NCI-H510A treated with DMSO at 0.1 percent for 48 hours (cell line): ENCODE data around the gene PLA2G4D.
"Not testable (repeated sequence)": the region's sequence is repeated elsewhere in the genome, so short reads cannot be mapped to it uniquely, and the experiment has no call there.

Experiments
- DNase-seq: peaks from one replicate; lab custom pipeline; 2025; lab: John Stamatoyannopoulos, UW

Gene PLA2G4D

DNA sequence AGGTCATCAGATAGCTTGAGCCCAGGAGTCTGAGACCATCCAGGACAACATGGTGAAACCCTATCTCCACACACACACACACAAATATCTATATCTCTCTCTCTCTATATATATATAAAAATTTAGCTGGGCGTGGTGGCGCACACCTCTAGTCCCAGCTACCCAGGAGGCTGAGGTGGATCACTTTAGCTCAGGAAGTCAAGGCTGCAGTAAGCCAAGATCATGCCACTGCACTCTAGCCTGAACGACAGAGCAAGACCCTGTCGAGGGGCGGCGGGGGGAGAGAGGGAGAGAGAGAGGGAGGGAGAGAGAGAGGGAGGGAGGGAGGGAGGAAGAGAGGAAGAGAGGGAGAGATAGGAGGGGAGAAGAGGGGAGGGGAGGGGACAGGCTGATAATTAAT is 34.1 kb upstream of the PLA2G4D start:
- no peak for DNase-seq

DNA sequence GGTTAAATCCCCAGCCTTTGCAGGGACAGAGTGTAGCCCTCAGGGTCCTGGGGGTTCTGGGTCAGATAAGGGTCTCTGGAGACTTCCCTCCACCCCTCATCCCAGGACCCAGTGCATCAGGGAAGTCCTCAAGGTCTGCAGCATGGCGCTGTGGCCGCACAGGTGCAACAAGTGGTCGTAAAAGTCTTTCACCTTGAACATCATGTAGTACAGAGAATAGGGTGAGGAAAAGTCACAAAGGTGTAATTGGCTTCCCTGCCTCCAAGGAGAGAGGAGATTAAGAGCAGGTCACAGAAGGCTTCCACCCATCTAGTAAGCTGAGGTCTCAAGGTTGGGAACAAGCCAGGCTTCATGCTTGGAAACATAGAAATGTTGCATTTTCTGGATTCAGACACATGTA is 29.2 kb upstream of the PLA2G4D start:
- DNase-seq: no peak

DNA sequence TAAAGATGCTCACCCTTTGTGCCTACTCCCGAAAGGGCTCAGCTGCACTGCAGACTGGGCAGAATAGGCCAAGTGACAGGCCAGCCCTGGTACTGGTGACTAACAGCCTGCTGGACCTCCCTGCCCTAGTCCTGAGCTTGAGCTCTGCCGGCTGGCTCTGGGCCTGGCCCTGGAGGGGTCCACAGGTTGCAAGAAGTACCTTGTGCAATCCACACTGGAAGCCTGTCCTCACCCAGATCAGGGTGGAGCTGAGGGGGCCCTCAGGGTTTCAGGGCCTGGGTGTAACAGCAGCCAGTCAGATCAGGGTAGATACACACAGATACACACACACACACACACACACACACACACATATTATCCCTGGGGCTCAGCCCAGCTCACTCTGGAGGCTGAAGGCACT is 27.3 kb upstream of the PLA2G4D start:
- DNase-seq: no peak

DNA sequence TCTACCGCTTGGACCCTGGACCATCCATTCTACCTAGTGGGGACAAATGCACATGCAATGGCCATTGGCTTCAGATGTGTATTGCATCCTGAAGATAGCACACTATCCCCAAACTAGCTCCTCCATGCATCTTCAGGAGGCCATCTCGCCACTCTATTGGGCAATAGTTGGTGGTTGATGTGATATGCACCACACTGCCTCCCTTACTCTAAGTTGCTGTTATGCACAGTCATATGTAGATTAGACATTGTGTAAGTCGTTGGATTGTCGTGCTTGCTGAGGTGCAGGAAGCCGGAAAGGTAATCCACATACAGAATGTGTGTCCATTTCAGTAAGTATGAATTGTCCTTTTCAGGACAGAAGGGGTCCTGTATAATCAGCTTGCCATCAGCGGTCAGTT is 26.7 kb upstream of the PLA2G4D start:
- no peak for DNase-seq

DNA sequence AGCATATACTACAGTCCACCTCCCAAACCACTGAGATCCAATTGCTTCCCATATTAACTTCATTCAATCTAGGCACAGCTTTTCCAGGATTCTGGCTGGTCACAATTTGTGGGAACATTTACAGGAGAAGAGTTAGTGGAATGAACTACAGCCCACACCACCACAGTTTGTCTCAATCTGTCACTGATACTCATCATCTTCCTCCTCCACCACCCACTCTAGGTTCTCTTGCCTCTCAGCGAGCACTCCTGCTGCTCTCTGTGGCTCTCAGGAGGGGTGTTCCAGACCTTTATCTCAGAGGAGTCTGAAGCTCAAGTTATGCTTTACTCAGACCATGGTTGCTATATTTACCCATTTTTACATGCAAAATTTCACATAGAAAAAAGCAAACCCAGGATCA is 25.9 kb upstream of the PLA2G4D start:
- DNase-seq: no peak

DNA sequence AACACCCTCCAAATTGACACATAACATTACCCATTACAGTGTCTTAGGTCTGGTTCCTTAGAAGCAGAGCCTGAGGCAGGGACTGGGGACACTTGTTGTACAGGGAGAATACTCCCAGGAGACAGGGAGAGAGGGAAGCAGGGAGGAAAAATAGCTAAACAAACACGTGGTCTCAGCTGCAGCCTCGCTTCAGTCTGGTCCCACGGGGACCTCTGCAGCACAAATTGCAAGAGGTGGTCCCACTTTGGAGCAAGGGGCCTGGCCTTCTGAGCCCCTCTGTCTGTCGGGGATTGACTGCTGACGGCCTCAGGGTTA is 25.0 kb upstream of the PLA2G4D start:
- no peak for DNase-seq

DNA sequence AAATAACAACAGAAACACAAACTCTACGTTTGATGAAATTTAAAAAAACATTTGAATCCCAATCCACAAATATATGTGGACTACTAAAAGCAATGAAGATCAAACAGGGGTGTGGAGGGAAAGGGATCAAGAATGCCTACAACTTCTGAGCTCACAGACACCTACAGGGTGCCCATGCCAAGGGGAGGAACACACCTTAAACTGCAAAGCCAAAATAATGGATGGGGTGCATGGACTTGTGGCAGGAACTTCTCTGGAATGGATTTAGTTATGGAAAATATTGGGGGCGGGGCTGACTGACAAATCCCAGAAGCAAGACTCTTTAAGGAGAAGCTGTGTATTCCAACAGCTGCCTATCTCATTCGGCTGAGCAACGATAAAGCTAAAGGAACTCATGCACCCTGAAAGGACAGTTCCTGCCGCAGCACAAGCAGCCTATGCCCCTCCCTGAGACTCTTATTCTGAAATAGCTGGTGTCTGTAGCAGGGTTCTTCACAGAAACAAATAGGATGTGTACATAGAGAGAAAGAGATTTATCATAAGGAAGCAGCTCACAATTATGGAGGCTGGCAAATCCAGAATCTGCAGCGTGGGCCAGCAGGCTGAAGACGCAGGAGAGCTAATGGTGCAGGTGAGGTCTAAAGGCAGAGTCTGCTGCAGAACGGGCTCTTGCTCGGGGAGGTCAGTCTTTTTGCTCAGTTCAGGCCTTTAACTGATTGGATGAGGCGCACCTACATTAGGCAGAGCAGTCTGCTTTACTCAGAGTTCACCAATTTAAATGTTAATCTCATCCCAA is 24.5 kb upstream of the PLA2G4D start:
- DNase-seq: peak; percentile 88

DNA sequence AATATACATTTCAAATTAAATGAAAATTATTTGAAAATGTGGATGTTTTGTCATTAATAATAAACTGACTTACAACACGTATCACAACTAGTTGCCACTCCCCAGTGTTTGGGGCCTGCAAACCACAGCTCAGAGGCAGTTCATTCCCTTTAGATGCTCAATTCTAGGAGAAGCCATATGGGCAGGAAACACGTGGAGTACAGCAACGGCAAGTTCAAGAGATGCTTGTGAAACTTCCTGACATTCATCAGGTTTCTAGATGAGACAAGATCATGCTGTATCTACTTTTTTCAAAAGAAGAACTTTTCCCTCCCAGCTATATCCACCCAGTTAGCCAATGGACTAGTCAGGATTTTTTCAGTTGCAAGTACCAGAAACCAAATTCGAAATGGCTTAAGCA is 17.6 kb upstream of the PLA2G4D start:
- no peak for DNase-seq

DNA sequence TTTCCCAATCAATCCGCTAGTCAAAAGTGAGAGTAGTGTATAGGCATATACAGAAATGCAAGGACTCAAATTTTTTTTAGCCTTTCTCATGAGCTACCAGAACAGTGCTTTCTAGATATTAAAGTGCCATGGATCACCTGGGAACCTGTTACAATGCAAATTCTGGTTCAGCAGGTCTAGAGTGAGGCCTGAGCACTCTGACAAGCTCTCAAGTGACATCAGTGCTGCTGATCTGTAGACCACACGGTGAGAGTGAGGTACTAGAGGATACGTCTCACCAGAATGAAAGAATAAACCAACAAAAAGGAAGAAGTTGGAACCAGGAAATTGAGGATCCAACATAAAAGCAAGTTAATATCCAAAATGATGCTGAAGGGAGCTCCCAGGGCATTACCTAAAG is 16.0 kb upstream of the PLA2G4D start:
- peak; percentile 59 for DNase-seq

DNA sequence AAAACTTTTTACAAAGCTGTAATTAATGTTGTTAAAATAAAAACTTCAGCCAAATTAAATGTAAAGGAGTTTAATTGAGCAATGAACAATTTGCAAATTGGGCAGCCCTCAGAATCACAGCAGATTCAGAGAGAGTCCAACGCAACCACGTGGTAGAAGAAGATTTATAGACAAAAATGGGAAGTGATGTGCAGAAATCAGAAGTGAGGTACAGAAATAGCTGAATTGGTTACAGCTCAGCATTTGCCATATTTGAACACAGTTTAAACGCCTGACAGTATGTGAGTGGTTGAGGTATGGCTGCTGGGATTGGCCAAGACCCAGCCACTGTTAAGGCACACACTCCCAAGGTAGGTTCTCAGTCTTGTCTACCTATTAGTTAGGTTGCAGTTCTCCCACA is 14.4 kb upstream of the PLA2G4D start:
- no peak for DNase-seq

DNA sequence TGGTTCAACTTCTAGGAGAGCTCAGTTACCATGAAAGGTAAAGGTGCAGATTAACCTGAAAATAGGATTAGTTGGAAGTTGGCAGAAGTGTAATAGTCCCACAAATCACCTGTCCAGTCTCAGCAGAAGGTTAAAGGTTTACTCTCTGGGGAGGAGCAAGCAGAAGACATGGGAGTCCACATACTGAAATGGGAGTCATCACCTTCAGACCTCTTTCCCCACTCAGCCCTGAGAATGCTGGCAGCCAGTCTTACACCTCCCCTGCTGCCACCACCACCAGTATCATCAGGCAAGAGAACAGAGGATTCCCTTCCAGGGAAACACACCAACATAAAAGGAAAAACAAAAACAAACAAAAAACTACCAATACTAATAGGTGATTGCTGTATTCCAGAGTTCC is 13.8 kb upstream of the PLA2G4D start:
- no peak for DNase-seq

DNA sequence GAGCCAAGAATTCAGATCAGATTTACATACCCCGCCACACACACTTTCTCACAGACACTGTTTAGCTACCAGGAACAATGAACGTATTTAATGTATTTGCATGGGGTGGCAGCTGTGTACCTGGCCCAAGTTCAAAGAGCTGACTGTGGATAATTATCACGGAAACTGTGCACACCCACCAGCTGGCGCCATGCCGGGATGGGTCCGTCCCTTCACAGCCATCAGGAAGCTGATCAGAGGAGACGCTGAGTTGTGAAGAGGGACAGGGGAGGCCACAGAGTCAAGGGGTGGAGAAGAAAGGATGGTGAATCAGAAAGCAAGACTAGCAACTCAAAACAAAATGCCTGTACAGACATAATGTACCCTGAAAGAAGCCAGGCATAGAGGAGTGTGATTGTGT is 13.1 kb upstream of the PLA2G4D start:
- peak; percentile 69 for DNase-seq

DNA sequence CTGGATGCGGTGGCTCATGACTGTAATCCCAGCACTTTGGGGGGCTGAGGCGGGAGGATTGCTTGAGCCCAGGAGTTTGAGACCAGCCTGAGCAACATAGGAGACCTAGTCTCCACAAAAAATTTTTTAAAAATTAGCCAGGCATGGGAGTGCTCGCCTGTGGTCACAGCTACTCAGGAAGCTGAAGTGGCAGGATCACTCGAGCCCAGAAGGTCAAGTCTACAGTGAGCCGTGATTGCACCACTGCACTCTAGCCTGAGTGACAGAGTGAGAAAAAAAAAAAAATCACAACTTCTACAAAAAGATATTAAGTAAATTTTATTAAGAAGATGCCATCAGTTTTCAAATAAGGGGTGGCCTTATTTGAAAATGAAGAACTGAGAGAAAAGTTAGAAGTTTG is 11.9 kb upstream of the PLA2G4D start:
- DNase-seq: no peak

DNA sequence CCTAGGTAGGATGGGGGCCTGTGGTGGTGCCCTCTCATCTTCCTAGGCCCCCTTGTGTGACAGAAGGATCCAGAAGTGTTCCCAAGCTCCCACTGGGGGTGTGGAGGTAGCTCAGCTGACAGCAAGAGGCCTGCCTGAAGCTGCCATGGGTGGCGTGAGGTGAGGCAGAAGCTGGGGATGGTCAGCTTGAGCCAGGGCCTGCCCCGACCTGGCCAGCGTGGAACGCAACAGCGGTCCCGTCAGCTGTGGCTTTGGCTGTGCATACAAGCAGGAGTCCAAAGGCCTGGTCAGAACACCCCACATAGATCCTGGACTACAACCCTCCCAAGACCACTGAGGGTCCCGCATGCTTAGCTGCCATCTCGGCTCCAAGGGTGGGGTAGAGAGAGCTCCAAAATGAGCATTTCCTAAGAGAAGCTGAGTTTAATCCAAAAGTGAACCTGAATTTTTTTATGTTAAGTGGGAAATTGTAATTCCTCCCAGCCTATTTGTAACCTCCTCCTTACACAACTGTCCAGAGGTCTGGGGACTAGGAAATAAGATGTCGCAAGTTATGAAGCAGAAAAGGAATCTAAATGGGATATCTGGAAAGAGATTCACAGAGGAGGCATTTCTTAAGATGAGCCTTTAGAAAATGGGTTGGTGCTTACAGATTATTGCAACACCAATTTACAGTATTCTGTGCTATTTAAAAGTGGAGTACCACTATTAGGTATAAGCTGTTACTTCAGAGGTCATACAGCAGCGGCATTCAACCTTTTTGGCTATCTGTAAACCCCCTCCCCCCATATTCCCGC is 9.9 kb upstream of the PLA2G4D start:
- no peak for DNase-seq

DNA sequence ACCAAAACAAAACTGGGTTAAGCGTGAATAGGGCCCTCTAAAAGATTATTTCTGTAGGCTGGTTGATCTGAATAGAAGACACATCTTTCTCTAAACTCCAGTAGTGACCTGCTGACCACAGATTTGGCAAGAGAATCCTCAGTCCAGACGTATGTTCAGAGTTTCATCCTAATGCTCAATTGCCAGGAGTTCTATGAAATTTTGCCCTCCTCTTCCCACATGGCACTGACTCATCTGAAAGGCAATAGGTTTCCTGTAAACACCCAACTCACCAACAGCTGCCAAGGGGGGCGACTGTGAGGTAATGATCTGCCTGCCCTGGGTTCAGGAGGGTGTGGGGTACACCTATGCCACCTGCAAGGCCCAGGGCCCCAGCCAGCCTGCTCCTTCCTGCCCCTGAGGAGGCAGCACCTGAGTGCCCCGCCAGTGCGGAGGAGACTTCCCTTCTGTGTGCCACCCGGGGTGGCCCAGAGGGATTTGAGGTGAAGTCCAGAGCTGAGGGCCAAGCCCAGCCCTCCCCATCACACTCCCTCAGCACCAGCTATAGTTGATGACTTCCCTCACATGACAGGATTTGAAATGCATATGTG is 8.4 kb upstream of the PLA2G4D start:
- no peak for DNase-seq

DNA sequence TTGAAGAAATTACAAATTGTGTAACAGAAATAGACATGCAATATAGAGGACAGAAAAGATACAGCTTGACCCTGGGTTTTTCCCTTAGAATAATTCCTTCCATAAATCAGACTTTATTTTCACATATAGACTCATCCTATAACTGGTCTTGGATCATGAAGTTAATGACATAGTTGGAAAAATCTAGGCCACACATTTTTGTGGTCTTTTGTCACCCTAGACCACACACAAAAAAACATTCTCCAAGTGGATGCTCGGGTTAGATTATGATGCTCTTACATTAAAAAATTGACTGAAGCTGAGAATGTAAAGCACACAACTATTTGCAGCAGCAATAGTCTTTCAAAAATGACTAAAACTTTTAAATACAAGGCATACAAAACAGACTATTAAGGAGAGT is 7.5 kb upstream of the PLA2G4D start:
- no peak for DNase-seq

DNA sequence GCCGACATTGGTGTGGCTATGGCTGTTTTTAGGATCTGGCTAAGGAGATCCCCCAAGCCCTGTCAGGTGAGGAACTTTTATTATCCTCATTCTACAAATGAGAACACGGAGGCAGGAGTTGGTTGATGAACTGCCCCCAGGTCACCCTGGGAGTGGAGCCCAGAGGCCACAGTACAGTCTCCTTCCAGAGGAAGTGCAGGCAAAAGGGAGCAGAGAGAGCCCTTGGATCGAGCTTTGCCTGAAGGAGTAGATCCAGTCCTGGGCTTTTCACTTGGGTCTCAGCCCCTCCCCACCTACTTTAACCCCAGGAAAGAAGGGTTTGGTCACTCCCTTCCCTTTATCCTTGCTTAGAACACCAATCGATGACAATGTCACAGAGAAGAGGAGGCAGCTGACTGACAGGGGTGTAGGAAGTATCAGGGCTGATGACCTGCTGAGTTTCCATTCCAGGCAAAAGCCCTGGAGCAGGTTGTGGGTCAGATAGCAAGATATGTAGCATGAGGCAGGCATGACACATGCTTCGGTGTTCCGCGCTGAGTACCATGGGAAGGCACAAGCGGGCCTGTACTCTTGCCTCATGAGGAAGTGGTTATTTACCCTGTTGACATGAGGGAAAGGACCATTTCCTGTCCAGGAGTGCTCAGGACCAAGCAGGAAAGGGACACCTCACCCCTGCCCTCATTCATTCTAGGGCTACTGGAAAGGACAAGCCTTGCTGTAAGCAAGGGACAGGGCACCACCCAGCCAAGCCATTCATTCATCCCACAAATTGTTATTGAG is 5.8 kb upstream of the PLA2G4D start:
- DNase-seq: no peak

DNA sequence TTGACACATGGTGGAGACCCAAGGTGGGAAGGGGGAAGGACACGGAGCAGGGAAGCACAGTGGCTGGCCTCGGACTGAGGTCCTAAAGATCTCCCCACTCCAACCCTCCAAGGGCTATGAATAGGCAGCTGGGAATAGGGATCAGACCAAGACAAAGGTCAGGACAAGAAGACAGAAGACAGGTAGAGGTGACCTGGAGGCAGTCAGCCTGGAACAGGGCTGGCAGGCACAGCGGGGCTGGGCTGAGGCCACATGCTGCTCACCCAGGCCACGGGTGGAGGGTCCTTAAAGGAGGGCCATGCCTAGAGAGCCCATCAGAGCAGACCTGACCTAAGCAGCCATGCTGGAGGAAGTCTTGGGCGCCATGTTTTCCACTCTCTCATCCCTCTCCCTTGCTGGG is 2.7 kb upstream of the PLA2G4D start:
- DNase-seq: no peak

DNA sequence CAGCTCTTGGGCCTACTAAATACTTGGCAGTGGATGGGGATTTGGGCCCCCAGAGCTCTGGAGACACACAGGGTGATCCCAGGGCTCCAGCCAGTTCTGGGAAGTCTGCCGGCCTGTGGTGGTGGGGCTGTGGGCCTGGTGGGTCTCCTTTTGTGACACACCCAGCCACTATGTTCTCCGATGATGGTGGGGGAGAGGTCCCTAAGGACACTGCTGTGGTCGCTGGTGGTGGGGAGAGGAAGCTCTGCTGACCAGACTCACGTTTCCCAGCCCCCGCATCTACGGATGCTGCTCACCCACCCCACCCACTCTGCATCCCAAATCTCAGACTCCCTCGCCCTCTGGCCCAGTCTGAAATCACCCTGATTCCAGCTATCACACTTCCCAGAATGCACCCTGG is 396 bp downstream of the PLA2G4D start:
- no peak for DNase-seq

DNA sequence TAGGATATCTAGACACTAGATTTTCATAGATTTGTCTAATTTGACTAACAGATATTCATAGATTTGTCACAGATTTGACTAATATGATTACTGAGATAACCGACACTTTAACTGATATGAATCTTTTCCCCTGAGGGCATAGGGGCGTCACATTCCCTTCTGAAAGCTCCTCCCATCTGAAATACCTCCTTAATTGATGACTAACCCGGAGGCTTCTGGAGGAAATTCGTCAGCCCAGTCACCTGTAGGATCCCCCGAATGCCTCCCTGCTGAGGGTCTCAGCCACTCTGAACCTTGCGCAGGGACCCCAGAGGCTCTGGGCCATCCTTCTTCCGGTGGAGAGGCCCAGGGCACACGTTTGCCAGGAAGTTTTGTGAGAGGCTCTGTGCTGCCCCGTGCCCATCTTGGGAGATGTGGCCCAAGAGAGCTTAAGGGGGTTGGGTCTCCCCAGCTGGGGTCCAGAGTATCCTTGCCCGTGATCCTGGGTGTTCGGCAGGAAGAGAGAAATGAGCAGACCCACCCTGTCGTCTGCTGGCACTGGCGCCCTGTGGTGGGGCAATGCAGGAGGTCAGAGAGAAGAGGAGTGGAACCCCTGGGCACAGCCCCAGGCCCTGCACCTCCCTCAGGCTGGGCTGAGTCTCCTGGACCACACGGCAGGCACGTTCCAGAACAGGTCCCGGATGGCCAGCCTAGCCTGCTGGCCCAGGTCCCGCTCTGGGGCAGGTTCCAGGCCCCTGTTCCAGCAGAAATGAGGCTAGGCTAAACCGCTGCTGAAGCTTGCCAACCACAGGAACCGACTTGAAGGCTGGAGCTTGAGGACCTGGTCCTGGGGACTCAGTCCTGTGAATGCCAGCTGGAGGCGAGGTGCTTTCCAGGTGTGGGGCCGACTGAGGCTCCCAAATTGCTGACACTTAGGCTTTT is 1.7 kb downstream of the PLA2G4D start:
- no peak for DNase-seq

DNA sequence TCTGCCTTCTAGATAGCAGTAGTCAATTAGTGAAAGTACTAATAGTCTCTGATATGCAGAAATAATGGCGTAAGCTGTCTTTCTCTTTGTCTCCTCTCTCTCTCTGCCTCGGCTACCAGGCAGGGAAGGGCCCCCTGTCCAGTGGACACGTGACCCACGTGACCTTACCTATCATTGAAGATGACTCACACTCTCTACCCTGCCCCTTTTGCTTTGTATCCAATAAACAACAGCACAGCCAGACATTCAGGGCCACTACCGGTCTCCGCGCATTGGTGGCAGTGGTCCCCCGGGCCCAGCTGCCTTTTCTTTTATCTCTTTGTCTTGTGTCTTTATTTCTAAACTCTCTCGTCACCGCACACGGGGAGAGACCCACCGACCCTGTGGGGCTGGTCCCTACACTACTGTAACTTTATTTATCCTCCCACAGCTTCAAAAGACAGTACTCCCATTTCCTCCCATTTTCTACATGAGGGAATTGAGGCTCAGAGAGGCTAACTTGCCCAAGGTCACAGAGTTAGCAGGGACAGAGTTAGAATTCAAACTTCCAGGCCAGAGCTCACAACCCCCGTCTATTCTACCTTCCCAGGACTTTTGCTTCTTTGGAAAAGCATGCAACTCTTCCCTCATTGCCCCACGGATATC is 2.5 kb downstream of the PLA2G4D start:
- not testable (repeated sequence) for DNase-seq
